Esophagus muscularis mucosa (tissue), 4 donors: ENCODE measurements around the gene ZNF385A. TPM values are rescaled to one million over a fixed set of nuclear protein-coding genes. Genes with fewer than 3 reads are reported as not detected.

Source experiments
- DNase-seq: peaks from one replicate; pipeline ENCODE4 v3.0.0-alpha.2; 2017; ENCODE audit errors: extremely low spot score
- H3K27ac ChIP-seq, 4 donors: fragments of 200-600 bp; sonication (generic); replicated peaks in 1 of 4; 1 replicate in 3 of 4; 2 replicates in 1 of 4; pipeline ENCODE4 v1.5.1; 2016 to 2019; ENCODE audit warnings: mild to moderate bottlenecking in 1 of 4
- H3K27me3 ChIP-seq, 4 donors: fragments of 200-600 bp; sonication (generic); one replicate each; pipeline versions ENCODE4 v1.5.1 to v1.6.0; 2016 to 2019
- H3K36me3 ChIP-seq, 4 donors: fragments of 200-600 bp; sonication (generic); one replicate each; pipeline ENCODE4 v1.5.1; 2016 to 2019
- H3K4me1 ChIP-seq, 4 donors: fragments of 200-600 bp; sonication (generic); one replicate each; pipeline ENCODE4 v1.5.1; 2016 to 2019
- H3K4me3 ChIP-seq, 4 donors: fragments of 200-600 bp; sonication (generic); 1 replicate in 2 of 4; 2 replicates in 2 of 4; pipeline ENCODE4 v1.5.1; 2016 to 2019; ENCODE audit warnings: mild to moderate bottlenecking in 4 of 4, moderate library complexity in 1 of 4
- H3K9me3 ChIP-seq, 4 donors: fragments of 200-600 bp; sonication (generic); 1 replicate in 3 of 4; 2 replicates in 1 of 4; pipeline ENCODE4 v1.5.1; 2016 to 2019
- EP300 ChIP-seq: sonication (generic); formaldehyde crosslinking; IDR thresholded peaks from one replicate; pipeline ENCODE4 v1.6.1; 2017; ENCODE audit warnings: antibody characterized with exemption
- POLR2A ChIP-seq: fragments of 450-650 bp; IDR thresholded peaks from one replicate; pipeline ENCODE4 v1.6.1; 2017; ENCODE audit warnings: antibody characterized with exemption, moderate library complexity, mild to moderate bottlenecking, low read depth
- POLR2AphosphoS5 ChIP-seq, 2 donors: sonication (generic); formaldehyde crosslinking; IDR thresholded peaks; one replicate each; pipeline ENCODE4 v1.6.1; 2017; ENCODE audit warnings: antibody characterized with exemption in 2 of 2
- WGBS: methylation state at CpG from one replicate; pipeline ENCODE4 v1.1.5; 2018; 5-methylcytosine and 5-hydroxymethylcytosine counted together
- intact Hi-C: fragments of 100-400 bp; cut with DNase I; formaldehyde crosslinking; loops from one replicate; pipeline ENCODE4 v1.15.1; 2023
- total RNA-seq, 4 donors: library from RNA; depleted of rRNA; stranded (reverse); fragments of >200 nt; gene quantifications; one replicate each; pipeline versions ENCODE4 v1.1.0 to v1.2.1, GENCODE V29; 2016
- TF ChIP-seq, protein P1 (sequence below), 3 experiments: fragments of 200-600 bp in 2 of 3; fragments of 450-650 bp in 1 of 3; sonication (generic) in 2 of 3; IDR thresholded peaks; one replicate each; pipeline ENCODE4 v1.5.1; 2017 to 2019; ENCODE audit warnings: antibody characterized with exemption in 3 of 3, mild to moderate bottlenecking in 2 of 3, moderate library complexity in 1 of 3

The ZNF385A gene
- total RNA-seq, 4 donors from 2014 or later: 15.7 to 32.6 (median 19.4) TPM

DNA sequence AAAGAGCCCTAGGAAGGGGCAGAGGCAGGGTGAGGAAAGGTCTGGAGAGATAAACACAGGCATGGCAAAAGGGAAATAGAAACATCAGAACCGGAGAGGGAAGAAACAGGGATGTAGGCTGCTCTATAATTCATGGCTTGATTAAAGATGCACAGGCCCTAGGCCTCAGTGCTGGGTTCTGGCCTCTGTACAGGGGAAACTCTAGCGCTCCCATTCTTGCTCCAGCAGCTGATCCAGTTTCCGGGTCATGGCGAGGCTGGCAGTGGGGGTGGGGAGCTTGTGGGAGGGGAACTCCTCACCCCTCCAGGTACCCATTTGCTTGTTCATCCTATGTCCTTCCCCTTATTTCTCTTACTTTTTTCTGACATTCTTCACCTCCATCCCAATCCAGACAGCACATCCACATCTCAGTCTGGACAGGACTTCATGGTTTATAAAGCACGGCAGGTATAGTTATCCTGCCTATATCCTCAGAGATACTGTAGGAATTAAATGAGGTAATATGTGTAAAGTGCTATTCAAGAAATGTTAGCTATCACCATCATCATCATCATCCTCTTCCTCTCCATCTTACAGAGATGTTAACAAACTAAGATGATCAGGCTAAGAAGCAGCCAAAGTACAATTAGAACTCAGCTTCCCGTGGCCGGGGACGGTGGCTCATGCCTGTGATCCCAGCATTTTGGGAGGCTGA lies 12.3 kb downstream of the ZNF385A start:
- Histone ChIP-seq H3K4me1 (peaks cover 58 to 90% (median 86%) of the 10 kb centered on the region in 4 donors), H3K9me3 (no peaks in the 10 kb centered on the region), H3K27me3 (no peaks in the 10 kb centered on the region), H3K27ac (peak overlapping the region; percentile 73 to 86 (median 78)), H3K36me3 (no peaks in the 10 kb centered on the region), H3K4me3 (no peak overlapping the region)
- DNase-seq: no peak
- intact Hi-C loops: no loop called here
- WGBS: 55% methylated on average over 8 of the region's 8 CpGs
- TF ChIP-seq EP300 (no peak), POLR2A (no peak), POLR2AphosphoS5 (IDR thresholded peaks at IDR 0.05) (no peak)
- TF ChIP-seq, protein P1, sequence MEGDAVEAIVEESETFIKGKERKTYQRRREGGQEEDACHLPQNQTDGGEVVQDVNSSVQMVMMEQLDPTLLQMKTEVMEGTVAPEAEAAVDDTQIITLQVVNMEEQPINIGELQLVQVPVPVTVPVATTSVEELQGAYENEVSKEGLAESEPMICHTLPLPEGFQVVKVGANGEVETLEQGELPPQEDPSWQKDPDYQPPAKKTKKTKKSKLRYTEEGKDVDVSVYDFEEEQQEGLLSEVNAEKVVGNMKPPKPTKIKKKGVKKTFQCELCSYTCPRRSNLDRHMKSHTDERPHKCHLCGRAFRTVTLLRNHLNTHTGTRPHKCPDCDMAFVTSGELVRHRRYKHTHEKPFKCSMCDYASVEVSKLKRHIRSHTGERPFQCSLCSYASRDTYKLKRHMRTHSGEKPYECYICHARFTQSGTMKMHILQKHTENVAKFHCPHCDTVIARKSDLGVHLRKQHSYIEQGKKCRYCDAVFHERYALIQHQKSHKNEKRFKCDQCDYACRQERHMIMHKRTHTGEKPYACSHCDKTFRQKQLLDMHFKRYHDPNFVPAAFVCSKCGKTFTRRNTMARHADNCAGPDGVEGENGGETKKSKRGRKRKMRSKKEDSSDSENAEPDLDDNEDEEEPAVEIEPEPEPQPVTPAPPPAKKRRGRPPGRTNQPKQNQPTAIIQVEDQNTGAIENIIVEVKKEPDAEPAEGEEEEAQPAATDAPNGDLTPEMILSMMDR (IDR thresholded peaks at IDR 0.05): no peak

DNA sequence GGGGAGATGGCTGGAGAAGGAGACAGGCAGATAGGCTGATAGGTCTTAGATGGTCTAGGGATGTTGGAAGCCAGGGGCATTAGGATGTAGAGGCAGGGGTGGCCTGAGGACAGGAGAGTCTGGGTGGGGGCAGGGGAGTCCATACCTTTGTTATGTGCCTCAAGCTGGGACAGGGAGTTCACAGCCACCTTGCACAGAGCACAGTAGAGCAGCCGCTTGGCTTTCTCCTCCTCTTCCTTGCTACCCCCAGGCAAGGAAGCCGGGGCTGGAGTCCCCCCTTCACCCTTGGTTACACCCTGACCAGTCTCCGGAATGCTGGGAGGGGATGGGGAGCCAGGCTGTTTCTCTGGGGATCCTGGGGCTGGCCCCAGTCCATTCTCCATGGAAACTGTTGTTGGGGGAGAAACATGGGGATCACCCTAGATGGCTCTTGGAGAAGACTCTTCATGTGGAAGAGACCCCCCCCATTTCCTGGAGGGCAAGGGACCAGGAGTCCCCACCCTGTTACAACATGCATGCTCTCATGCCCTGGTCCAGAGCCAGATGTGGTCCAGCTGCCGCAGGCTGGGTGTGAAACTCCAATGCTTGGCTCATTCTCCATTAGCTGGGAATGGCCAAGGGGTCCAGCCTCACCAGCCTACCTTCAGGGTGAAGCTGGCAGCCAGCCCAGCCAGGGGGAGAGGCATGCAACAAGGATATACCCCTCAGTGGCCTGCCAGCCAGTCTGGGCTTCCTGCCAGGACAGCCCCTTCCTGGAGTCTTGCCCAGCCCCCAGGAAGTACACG lies 13.0 kb downstream of the ZNF385A start:
- H3K4me1 ChIP-seq: peaks cover 58 to 85% (median 83%) of the 10 kb centered on the region in 4 donors

DNA sequence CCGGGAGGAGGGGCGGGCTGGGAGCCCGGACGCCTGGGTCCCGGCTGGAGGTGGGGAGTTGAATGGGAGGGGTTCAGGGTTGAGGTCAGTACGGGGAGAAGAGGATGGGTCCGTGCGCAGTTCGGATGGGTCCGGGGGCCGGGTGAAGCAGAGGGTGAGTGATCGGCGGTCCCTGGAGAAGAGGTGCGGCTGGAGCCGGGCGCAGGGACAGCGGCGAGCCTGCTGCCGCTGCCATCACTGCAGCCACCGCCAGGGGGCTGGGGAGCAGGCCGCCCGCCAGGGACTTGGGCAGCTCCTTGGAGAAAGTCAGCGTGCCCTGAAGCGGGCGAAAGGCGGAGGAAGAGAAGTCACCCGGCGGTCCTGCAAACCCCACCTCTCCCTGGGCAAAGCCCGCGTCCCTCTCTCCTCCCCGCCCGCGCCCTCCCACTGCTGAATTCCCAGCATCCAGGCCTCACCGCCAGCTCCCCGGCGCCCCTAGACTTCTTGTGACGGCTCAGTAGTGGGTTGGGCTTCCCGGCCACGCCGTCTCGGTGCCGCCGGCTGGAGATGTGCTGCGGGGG lies 14.3 kb downstream of the ZNF385A start:
- Histone ChIP-seq H3K4me3 (peak overlapping the region; percentile 47 to 62 (median 50)), H3K9me3 (no peaks in the 10 kb centered on the region), H3K4me1 (peaks cover 49 to 72% (median 70%) of the 10 kb centered on the region in 4 donors), H3K27me3 (no peaks in the 10 kb centered on the region), H3K36me3 (no peaks in the 10 kb centered on the region), H3K27ac (peak overlapping the region; percentile 73 to 86 (median 78))
- DNase-seq: no peak
- whole genome bisulfite sequencing: 46% methylated on average over 29 of the region's 44 CpGs
- TF ChIP-seq EP300: no peak
- no peak for TF ChIP-seq POLR2A
- peak; percentile 59 to 65 for TF ChIP-seq POLR2AphosphoS5 (IDR thresholded peaks at IDR 0.05)
- TF ChIP-seq, protein P1 (IDR thresholded peaks at IDR 0.05): peak; percentile 93 to 97 (median 93)
- intact Hi-C loops: no loop called here

More for the DNA sequence above, 13.0 kb downstream of the ZNF385A start:
- no peaks in the 10 kb centered on the region for H3K36me3 ChIP-seq
- no peaks in the 10 kb centered on the region for H3K27me3 ChIP-seq
- no peak for TF ChIP-seq POLR2A
- peak; percentile 32 to 54 for TF ChIP-seq POLR2AphosphoS5 (IDR thresholded peaks at IDR 0.05)
- no peaks in the 10 kb centered on the region for H3K9me3 ChIP-seq
- no peak for DNase-seq
- WGBS: 54% methylated on average over 3 of the region's 5 CpGs
- peak overlapping the region in 2 of 4 donors; percentile 49 to 62 for H3K4me3 ChIP-seq
- intact Hi-C loops: no loop called here
- peak overlapping the region; percentile 73 to 86 (median 78) for H3K27ac ChIP-seq

DNA sequence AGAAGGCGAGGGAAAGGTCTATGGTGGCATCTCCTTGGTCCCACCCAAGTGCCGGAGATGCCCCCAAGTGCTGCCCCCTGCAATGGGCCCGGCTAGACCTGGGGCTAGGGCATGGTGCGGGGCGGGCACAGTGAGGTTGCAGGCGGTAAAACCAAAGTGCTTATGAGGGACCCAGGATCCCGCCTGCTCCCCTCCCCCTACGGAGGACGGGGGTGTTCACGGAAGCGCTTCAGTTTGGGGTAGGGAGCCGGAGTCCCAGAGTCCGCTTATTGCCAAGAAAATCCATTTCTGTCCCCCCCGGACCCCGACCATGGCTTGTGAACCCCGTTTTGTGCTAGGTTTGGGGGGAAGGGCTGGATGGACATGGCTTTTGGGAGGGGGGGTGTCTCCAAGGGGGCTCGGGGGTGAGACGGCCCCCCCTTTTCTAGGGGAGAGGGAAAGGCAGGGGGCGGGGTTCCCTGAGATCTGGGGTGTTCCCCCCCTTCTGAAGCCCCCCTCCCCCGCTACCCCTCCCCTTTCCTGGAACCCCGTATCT lies 14.9 kb downstream of the ZNF385A start:
- intact Hi-C loops: loop anchor here (10.0 kb wide), 1 partner anchor 355 kb away; no protein-coding TSS in a partner anchor
- Histone ChIP-seq H3K9me3 (no peaks in the 10 kb centered on the region), H3K36me3 (no peaks in the 10 kb centered on the region), H3K4me3 (peak overlapping the region; percentile 47 to 62 (median 50)), H3K27me3 (no peaks in the 10 kb centered on the region), H3K4me1 (peaks cover 43 to 67% (median 65%) of the 10 kb centered on the region in 4 donors), H3K27ac (peak overlapping the region; percentile 73 to 86 (median 78))
- TF ChIP-seq POLR2A (no peak), EP300 (no peak), POLR2AphosphoS5 (IDR thresholded peaks at IDR 0.05) (no peak)
- TF ChIP-seq, protein P1 (IDR thresholded peaks at IDR 0.05): no peak
- no peak for DNase-seq
- 32% methylated on average over 21 of the region's 21 CpGs for WGBS
